IMR-90 (cell line): ENCODE data around the gene PSMA7. TPM values are rescaled to one million over a fixed set of nuclear protein-coding genes. Genes with fewer than 3 reads are reported as not detected.

Experiments used
- ATAC-seq: fragments of 200-7000 bp; cut with Tn5 transposase; 2 replicates; pipeline ENCODE4 v1.9.1; 2020; ENCODE audit warnings: low read depth, mild to moderate bottlenecking, moderate library complexity
- BruUV-seq: library from RNA; stranded (reverse); fragments of 400-500 nt; replicated peaks from 2 replicates; lab custom pipeline; 2021; lab: Mats Ljungman, UMichigan
- CTCF ChIA-PET: fragments of 300-600 bp; formaldehyde crosslinking; extraction: SDS; loops from one replicate; lab custom pipeline; 2021; ENCODE audit warnings: antibody characterized with exemption; lab: Yijun Ruan, JAX
- POLR2A ChIA-PET: fragments of 300-600 bp; sonication (Branson Sonifier 250); formaldehyde crosslinking; loops from one replicate; lab custom pipeline; 2022; ENCODE audit warnings: antibody characterized with exemption; ENCODE audit not compliant: unreplicated experiment; lab: Charles Lee
- DNase-seq: peaks from one replicate; pipeline ENCODE4 v3.0.0; 2013
- H2AFZ ChIP-seq: replicated peaks from 2 replicates; pipeline ENCODE3; 2013; ENCODE audit warnings: low read length, mild to moderate bottlenecking; ENCODE audit not compliant: poor library complexity
- H2AK5ac ChIP-seq: 2 replicates; pipeline ENCODE4 v1.6.1; 2013; ENCODE audit warnings: low read depth, low read length, inconsistent platforms
- H2AK9ac ChIP-seq: replicated peaks from 2 replicates; pipeline ENCODE3; 2013; ENCODE audit warnings: mild to moderate bottlenecking, low read depth, low read length, moderate library complexity; ENCODE audit not compliant: poor library complexity
- H2BK120ac ChIP-seq: 2 replicates; pipeline ENCODE4 v1.6.1; 2013; ENCODE audit warnings: low read depth, low read length, inconsistent platforms
- H2BK15ac ChIP-seq: 3 replicates; pipeline ENCODE4 v1.6.1; 2013; ENCODE audit warnings: low read depth, low read length, inconsistent platforms
- H2BK20ac ChIP-seq: 2 replicates; pipeline ENCODE4 v1.6.1; 2013; ENCODE audit warnings: low read depth, mild to moderate bottlenecking, inconsistent platforms, low read length, moderate library complexity
- H2BK5ac ChIP-seq: 2 replicates; pipeline ENCODE4 v1.6.1; 2013; ENCODE audit warnings: mild to moderate bottlenecking, low read depth, low read length, inconsistent platforms; ENCODE audit not compliant: poor library complexity, severe bottlenecking
- H3K14ac ChIP-seq: replicated peaks from 2 replicates; pipeline ENCODE4 v1.6.1; 2013; ENCODE audit warnings: low read depth, low read length, inconsistent platforms
- H3K18ac ChIP-seq: 2 replicates; pipeline ENCODE4 v1.6.1; 2013; ENCODE audit warnings: low read depth, low read length, control low read depth
- H3K23ac ChIP-seq: 2 replicates; pipeline ENCODE4 v1.6.1; 2013; ENCODE audit warnings: low read depth, low read length, inconsistent platforms
- H3K27ac ChIP-seq: 2 replicates; pipeline ENCODE4 v1.5.1; 2013; ENCODE audit warnings: mild to moderate bottlenecking, control low read depth, low read length; ENCODE audit not compliant: insufficient read depth
- H3K27me3 ChIP-seq: 2 replicates; pipeline ENCODE4 v1.6.1; 2013; ENCODE audit warnings: low read length; ENCODE audit not compliant: control insufficient read depth, insufficient read depth
- H3K36me3 ChIP-seq: 2 replicates; pipeline ENCODE4 v1.6.1; 2013; ENCODE audit warnings: low read length, mixed read lengths; ENCODE audit not compliant: control insufficient read depth, insufficient read depth
- H3K4ac ChIP-seq: 2 replicates; pipeline ENCODE4 v1.6.1; 2013; ENCODE audit warnings: low read depth, low read length, inconsistent platforms
- H3K4me1 ChIP-seq: 2 replicates; pipeline ENCODE4 v1.6.1; 2013; ENCODE audit warnings: low read length, mixed read lengths; ENCODE audit not compliant: control insufficient read depth, insufficient read depth
- H3K4me2 ChIP-seq: 2 replicates; pipeline ENCODE4 v1.6.1; 2013; ENCODE audit warnings: low read depth, mild to moderate bottlenecking, control low read depth, low read length, moderate library complexity
- H3K4me3 ChIP-seq: 2 replicates; pipeline ENCODE4 v1.5.1; 2013; ENCODE audit warnings: low read depth, mild to moderate bottlenecking, control low read depth, low read length, moderate library complexity; ENCODE audit not compliant: insufficient read depth
- H3K56ac ChIP-seq: 2 replicates; pipeline ENCODE4 v1.6.1; 2013; ENCODE audit warnings: low read length, inconsistent platforms; ENCODE audit not compliant: insufficient read depth; ENCODE audit errors: extremely low read depth
- H3K79me1 ChIP-seq, 2 experiments: 2 replicates each; pipeline ENCODE4 v1.6.1; 2013; ENCODE audit warnings: low read length in 2 of 2, inconsistent platforms in 1 of 2, low read depth in 1 of 2
- H3K9ac ChIP-seq: 2 replicates; pipeline ENCODE4 v1.6.1; 2013; ENCODE audit warnings: low read depth, low read length, control low read depth
- H3K9me1 ChIP-seq: 2 replicates; pipeline ENCODE4 v1.6.1; 2013; ENCODE audit warnings: low read length, inconsistent platforms; ENCODE audit not compliant: insufficient read depth
- H3K9me3 ChIP-seq: 2 replicates; pipeline ENCODE4 v1.6.1; 2013; ENCODE audit warnings: low read length; ENCODE audit not compliant: control insufficient read depth, insufficient read depth
- H4K20me1 ChIP-seq: 2 replicates; pipeline ENCODE4 v1.6.1; 2013; ENCODE audit warnings: low read length, inconsistent platforms; ENCODE audit not compliant: insufficient read depth
- H4K5ac ChIP-seq: 2 replicates; pipeline ENCODE4 v1.6.1; 2013; ENCODE audit warnings: mild to moderate bottlenecking, low read depth, low read length, control low read depth
- H4K8ac ChIP-seq, 2 experiments: 2 replicates each; pipeline ENCODE4 v1.6.1; 2013; ENCODE audit warnings: low read depth in 2 of 2, low read length in 2 of 2, control low read depth in 1 of 2, inconsistent platforms in 1 of 2
- H4K91ac ChIP-seq: 2 replicates; pipeline ENCODE4 v1.6.1; 2013; ENCODE audit warnings: low read depth, low read length, inconsistent platforms; ENCODE audit not compliant: insufficient read depth
- BHLHE40 ChIP-seq: fragments of 150-350 bp; IDR thresholded peaks from 2 replicates; pipeline ENCODE4 v1.6.1; 2016; ENCODE audit warnings: mild to moderate bottlenecking, low read depth, low read length
- CEBPB ChIP-seq: IDR thresholded peaks from 2 replicates; pipeline ENCODE4 v1.6.1; 2012; ENCODE audit warnings: low read depth, low read length, improper control_type of control experiment
- FOS ChIP-seq: fragments of 150-350 bp; IDR thresholded peaks from 2 replicates; pipeline ENCODE4 v1.6.1; 2016; ENCODE audit warnings: low read depth, low read length
- MAFK ChIP-seq: IDR thresholded peaks from 2 replicates; pipeline ENCODE4 v1.6.1; 2012; ENCODE audit warnings: low read depth, low read length, improper control_type of control experiment
- MXI1 ChIP-seq: IDR thresholded peaks from 2 replicates; pipeline ENCODE4 v1.6.1; 2012; ENCODE audit warnings: low read depth, mild to moderate bottlenecking, low read length, moderate library complexity, borderline replicate concordance
- NFE2L2 ChIP-seq: fragments of 150-350 bp; IDR thresholded peaks from 2 replicates; pipeline ENCODE4 v1.6.1; 2016; ENCODE audit warnings: low read depth, mild to moderate bottlenecking, low read length
- POLR2A ChIP-seq: IDR thresholded peaks from 2 replicates; pipeline ENCODE4 v1.6.1; 2012; ENCODE audit warnings: mild to moderate bottlenecking, low read depth, low read length
- RCOR1 ChIP-seq: IDR thresholded peaks from 2 replicates; pipeline ENCODE4 v1.6.1; 2012; ENCODE audit warnings: mild to moderate bottlenecking, low read length, improper control_type of control experiment; ENCODE audit not compliant: insufficient replicate concordance
- RFX5 ChIP-seq: IDR thresholded peaks from 2 replicates; pipeline ENCODE4 v1.8.0; 2012; ENCODE audit warnings: low read depth, mild to moderate bottlenecking, low read length, moderate library complexity
- SMC3 ChIP-seq: fragments of 150-350 bp; IDR thresholded peaks from 2 replicates; pipeline ENCODE4 v1.6.1; 2016; ENCODE audit warnings: low read depth, mild to moderate bottlenecking, antibody characterized with exemption, low read length, moderate library complexity
- WGBS, 2 experiments: methylation state at CpG; one replicate each; pipeline versions ENCODE4 v1.1.5 to v1.1.7; 2013; ENCODE audit warnings: missing lambda C conversion rate in 2 of 2; ENCODE audit not compliant: insufficient read length in 1 of 2; ENCODE audit errors: extremely low coverage in 2 of 2; 5-methylcytosine and 5-hydroxymethylcytosine counted together
- dilution Hi-C: fragments of 300-500 bp; cut with HindIII; formaldehyde crosslinking; loops from one replicate; pipeline ENCODE4 v1.14.3; 2018; ENCODE audit warnings: low sequenced_read_pairs; ENCODE audit not compliant: unreplicated experiment
- in situ Hi-C: fragments of 300-500 bp; cut with MboI; formaldehyde crosslinking; loops from 3 replicates; pipeline ENCODE4 v1.14.3; 2019; ENCODE audit warnings: low sequenced_read_pairs, inconsistent platforms, mixed read lengths
- intact Hi-C: fragments of 100-400 bp; cut with micrococcal nuclease; formaldehyde crosslinking; loops from 2 replicates; pipeline ENCODE4 v1.10.0; 2022
- polyA plus RNA-seq, 3 experiments: library from polyadenylated mRNA; depleted of rRNA; stranded (reverse); fragments of >200 nt; gene quantifications; 2 replicates each; pipeline ENCODE4 v1.2.3, GENCODE V29; 2012; ENCODE audit warnings: low replicate concordance in 1 of 3
- total RNA-seq: library from RNA; depleted of rRNA; stranded (reverse); fragments of >200 nt; gene quantifications from 2 replicates; pipeline ENCODE4 v1.2.3, GENCODE V29; 2012
- TF ChIP-seq, protein P1 (sequence below): fragments of 150-350 bp; IDR thresholded peaks from 2 replicates; pipeline ENCODE4 v1.6.1; 2017; ENCODE audit warnings: mild to moderate bottlenecking, antibody characterized with exemption, low read length, low read depth
- TF ChIP-seq, protein P2 (sequence below): conservative IDR thresholded peaks from 2 replicates; pipeline ENCODE4 v1.5.1; 2012; ENCODE audit warnings: mild to moderate bottlenecking, low read depth, low read length, improper control_type of control experiment

Gene PSMA7
- total and polyA plus RNA-seq, 2 of the 4 experiments (the other 2 are of a cell fraction): 417 to 458 TPM

DNA sequence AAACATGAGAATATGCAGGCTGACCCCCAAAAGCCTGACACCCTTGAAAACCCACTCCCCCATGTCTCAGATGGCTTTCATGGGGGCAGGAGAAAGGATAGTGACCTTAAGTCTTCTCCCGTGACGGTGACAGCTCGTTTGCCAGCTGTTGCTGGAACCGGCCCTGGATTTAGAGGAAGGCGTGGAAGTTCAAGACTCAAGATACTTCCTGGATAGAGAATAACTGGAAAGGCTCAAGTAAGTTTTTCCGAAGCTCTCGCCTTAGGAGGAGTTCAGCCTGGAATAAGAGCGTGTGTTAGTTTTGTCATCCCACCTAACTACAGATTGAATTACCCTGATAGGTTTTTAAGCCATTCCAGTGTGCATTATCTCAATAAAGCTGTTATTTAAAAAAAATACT, 28.1 kb upstream of the PSMA7 start:
- Histone ChIP-seq H2BK15ac (no peak overlapping the region), H3K4me2 (no peak overlapping the region), H3K23ac (no peak overlapping the region), H3K9me3 (no peaks in the 10 kb centered on the region), H3K4me1 (no peaks in the 10 kb centered on the region), H2AK5ac (no peak overlapping the region), H3K18ac (no peak overlapping the region), H4K5ac (no peak overlapping the region), H3K4me3 (no peak overlapping the region), H2AK9ac (no peak overlapping the region), H2BK20ac (no peak overlapping the region), H3K9ac (no peak overlapping the region), H3K27me3 (no peaks in the 10 kb centered on the region), H2AFZ (no peak overlapping the region), H3K9me1 (0 out of 2 replicates have a peak, but pooled peaks cover 5% of the 10 kb centered on the region), H2BK5ac (no peak overlapping the region), H3K14ac (no peak overlapping the region), H3K27ac (no peak overlapping the region), H3K79me1 (peaks cover 1 to 6% of the 10 kb centered on the region in 2 experiments; a peak in 2 of 4 replicates), H3K36me3 (peaks cover 35% of the 10 kb centered on the region), H3K56ac (no peak overlapping the region), H4K91ac (no peak overlapping the region), H3K4ac (no peak overlapping the region), H2BK120ac (no peak overlapping the region), H4K8ac (no peak overlapping the region), H4K20me1 (no peaks in the 10 kb centered on the region)
- in situ Hi-C loops: no loop called here
- no TSS peak for BruUV-seq
- POLR2A ChIA-PET: no interaction called here
- dilution Hi-C loops: no loop called here
- CTCF ChIA-PET: no interaction called here
- ATAC-seq (no peak), DNase-seq (no peak)
- no peak for TF ChIP-seq POLR2A
- no peak for TF ChIP-seq BHLHE40
- no peak for TF ChIP-seq FOS
- TF ChIP-seq, protein P1, sequence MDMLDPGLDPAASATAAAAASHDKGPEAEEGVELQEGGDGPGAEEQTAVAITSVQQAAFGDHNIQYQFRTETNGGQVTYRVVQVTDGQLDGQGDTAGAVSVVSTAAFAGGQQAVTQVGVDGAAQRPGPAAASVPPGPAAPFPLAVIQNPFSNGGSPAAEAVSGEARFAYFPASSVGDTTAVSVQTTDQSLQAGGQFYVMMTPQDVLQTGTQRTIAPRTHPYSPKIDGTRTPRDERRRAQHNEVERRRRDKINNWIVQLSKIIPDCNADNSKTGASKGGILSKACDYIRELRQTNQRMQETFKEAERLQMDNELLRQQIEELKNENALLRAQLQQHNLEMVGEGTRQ: no peak
- no peak for TF ChIP-seq RFX5
- no peak for TF ChIP-seq SMC3
- no peak for TF ChIP-seq CEBPB
- TF ChIP-seq, protein P2, sequence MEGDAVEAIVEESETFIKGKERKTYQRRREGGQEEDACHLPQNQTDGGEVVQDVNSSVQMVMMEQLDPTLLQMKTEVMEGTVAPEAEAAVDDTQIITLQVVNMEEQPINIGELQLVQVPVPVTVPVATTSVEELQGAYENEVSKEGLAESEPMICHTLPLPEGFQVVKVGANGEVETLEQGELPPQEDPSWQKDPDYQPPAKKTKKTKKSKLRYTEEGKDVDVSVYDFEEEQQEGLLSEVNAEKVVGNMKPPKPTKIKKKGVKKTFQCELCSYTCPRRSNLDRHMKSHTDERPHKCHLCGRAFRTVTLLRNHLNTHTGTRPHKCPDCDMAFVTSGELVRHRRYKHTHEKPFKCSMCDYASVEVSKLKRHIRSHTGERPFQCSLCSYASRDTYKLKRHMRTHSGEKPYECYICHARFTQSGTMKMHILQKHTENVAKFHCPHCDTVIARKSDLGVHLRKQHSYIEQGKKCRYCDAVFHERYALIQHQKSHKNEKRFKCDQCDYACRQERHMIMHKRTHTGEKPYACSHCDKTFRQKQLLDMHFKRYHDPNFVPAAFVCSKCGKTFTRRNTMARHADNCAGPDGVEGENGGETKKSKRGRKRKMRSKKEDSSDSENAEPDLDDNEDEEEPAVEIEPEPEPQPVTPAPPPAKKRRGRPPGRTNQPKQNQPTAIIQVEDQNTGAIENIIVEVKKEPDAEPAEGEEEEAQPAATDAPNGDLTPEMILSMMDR: no peak
- TF ChIP-seq NFE2L2: no peak
- no peak for TF ChIP-seq MXI1
- no peak for TF ChIP-seq RCOR1
- TF ChIP-seq MAFK: no peak
- intact Hi-C loops: no loop called here
- no CpG with 5 or more reads among the region's 8 CpGs for WGBS, 2 experiments
